Gastroesophageal sphincter (tissue), 3 donors: ENCODE measurements around the gene CYBC1.

Experiments
- POLR2A ChIP-seq, 2 donors: fragments of 450-650 bp; IDR thresholded peaks; one replicate each; pipeline ENCODE4 v1.6.1; 2017; ENCODE audit warnings: antibody characterized with exemption in 2 of 2, mild to moderate bottlenecking in 2 of 2, moderate library complexity in 1 of 2
- TF ChIP-seq, protein P1 (sequence below), 4 experiments: fragments of 200-600 bp in 2 of 4; fragments of 450-650 bp in 2 of 4; sonication (generic) in 1 of 4; IDR thresholded peaks; one replicate each; pipeline ENCODE4 v1.5.1; 2017 to 2019; ENCODE audit warnings: antibody characterized with exemption in 4 of 4, mild to moderate bottlenecking in 2 of 4, moderate library complexity in 2 of 4

DNA sequence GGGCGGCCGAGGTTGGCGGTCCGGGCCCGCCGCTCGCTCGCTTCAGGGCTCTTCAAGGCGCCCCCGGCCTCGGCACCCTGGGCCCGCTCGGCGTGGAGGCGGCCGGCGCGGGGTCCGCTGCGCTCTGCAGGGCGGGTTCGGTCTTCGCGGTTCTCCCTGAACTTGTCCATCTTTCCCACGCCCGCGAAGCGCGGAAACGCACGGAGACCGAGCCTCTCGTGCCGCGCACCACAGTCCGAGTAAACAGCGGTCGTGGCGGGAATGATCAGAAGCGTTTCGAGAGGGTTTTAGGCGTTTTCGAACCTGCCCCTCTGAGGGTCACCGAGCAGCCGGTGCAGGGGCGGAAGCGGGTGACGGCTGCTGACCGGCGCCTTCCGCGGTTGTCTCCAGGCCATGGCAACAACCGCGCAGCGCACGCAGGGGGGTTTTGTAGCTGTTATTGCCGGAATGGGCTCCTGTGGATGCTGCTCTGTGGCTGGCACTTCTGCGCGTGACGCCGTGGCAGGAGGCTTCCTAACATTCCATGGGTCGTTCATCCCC lies 8.4 kb upstream of the CYBC1 start:
- TF ChIP-seq, protein P1, sequence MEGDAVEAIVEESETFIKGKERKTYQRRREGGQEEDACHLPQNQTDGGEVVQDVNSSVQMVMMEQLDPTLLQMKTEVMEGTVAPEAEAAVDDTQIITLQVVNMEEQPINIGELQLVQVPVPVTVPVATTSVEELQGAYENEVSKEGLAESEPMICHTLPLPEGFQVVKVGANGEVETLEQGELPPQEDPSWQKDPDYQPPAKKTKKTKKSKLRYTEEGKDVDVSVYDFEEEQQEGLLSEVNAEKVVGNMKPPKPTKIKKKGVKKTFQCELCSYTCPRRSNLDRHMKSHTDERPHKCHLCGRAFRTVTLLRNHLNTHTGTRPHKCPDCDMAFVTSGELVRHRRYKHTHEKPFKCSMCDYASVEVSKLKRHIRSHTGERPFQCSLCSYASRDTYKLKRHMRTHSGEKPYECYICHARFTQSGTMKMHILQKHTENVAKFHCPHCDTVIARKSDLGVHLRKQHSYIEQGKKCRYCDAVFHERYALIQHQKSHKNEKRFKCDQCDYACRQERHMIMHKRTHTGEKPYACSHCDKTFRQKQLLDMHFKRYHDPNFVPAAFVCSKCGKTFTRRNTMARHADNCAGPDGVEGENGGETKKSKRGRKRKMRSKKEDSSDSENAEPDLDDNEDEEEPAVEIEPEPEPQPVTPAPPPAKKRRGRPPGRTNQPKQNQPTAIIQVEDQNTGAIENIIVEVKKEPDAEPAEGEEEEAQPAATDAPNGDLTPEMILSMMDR (IDR thresholded peaks at IDR 0.05): no peak
- TF ChIP-seq POLR2A (IDR thresholded peaks at IDR 0.05): no peak
